Gastroesophageal sphincter (tissue), 3 donors: ENCODE measurements around the gene SIX6.

Source experiments
- CTCF ChIP-seq, 4 experiments: fragments of 200-600 bp in 2 of 4; fragments of 450-650 bp in 2 of 4; sonication (generic) in 1 of 4; IDR thresholded peaks; one replicate each; pipeline ENCODE4 v1.5.1; 2017 to 2019; ENCODE audit warnings: antibody characterized with exemption in 4 of 4, mild to moderate bottlenecking in 2 of 4, moderate library complexity in 2 of 4
- EP300 ChIP-seq: sonication (generic); formaldehyde crosslinking; IDR thresholded peaks from one replicate; pipeline ENCODE4 v1.6.1; 2017; ENCODE audit warnings: antibody characterized with exemption, mild to moderate bottlenecking
- POLR2A ChIP-seq, 2 donors: fragments of 450-650 bp; IDR thresholded peaks; one replicate each; pipeline ENCODE4 v1.6.1; 2017; ENCODE audit warnings: antibody characterized with exemption in 2 of 2, mild to moderate bottlenecking in 2 of 2, moderate library complexity in 1 of 2
- POLR2AphosphoS5 ChIP-seq: sonication (generic); formaldehyde crosslinking; IDR thresholded peaks from one replicate; pipeline ENCODE4 v1.6.1; 2017; ENCODE audit warnings: antibody characterized with exemption

GRCh38 chr14:60485598-60486251 lies 23.2 kb upstream of the SIX6 start, which contains the start of gene C14orf39:
- TF ChIP-seq CTCF (IDR thresholded peaks at IDR 0.05) (no peak), POLR2A (IDR thresholded peaks at IDR 0.05) (no peak), POLR2AphosphoS5 (no peak), EP300 (no peak)
